Endothelial cell (in vitro differentiated cells): ENCODE measurements around the gene ATF4. TPM values are rescaled to one million over a fixed set of nuclear protein-coding genes. Genes with fewer than 3 reads are reported as not detected.

Source experiments
- DNase-seq: peaks from one replicate; pipeline ENCODE4 v3.0.0; 2021; ENCODE audit warnings: low spot score
- H3K27ac Mint-ChIP-seq: one replicate; pipeline ENCODE4 v1.8.0; 2021; ENCODE audit warnings: mixed read lengths, inconsistent platforms; ENCODE audit not compliant: unreplicated experiment
- H3K27me3 Mint-ChIP-seq: one replicate; pipeline ENCODE4 v1.8.0; 2021; ENCODE audit warnings: mild to moderate bottlenecking, moderate library complexity, mixed read lengths, inconsistent platforms; ENCODE audit not compliant: unreplicated experiment
- H3K36me3 Mint-ChIP-seq: one replicate; pipeline ENCODE4 v1.8.0; 2021; ENCODE audit warnings: mild to moderate bottlenecking, low read depth, mixed read lengths, inconsistent platforms; ENCODE audit not compliant: unreplicated experiment
- H3K4me1 Mint-ChIP-seq: one replicate; pipeline ENCODE4 v1.8.0; 2021; ENCODE audit warnings: mild to moderate bottlenecking, mixed read lengths, inconsistent platforms; ENCODE audit not compliant: unreplicated experiment
- H3K4me3 Mint-ChIP-seq: one replicate; pipeline ENCODE4 v1.8.0; 2021; ENCODE audit warnings: mild to moderate bottlenecking, mixed read lengths, inconsistent platforms; ENCODE audit not compliant: unreplicated experiment
- H3K9me3 Mint-ChIP-seq: one replicate; pipeline ENCODE4 v1.8.0; 2021; ENCODE audit warnings: mixed read lengths, inconsistent platforms; ENCODE audit not compliant: unreplicated experiment
- total RNA-seq: library from RNA; stranded (reverse); fragmentation: NEBNext Ultra II Directional; extraction: Animal tissue kit (Norgen Biotek cat#: 25700); gene quantifications from one replicate; pipeline ENCODE4 v1.2.1, GENCODE V29; 2021; ENCODE audit not compliant: unreplicated experiment
- TF ChIP-seq, protein P1 (sequence below): fragments of 200-600 bp; sonication (generic); IDR thresholded peaks from one replicate; pipeline ENCODE4 v1.5.0; 2021; ENCODE audit warnings: antibody characterized with exemption; ENCODE audit not compliant: unreplicated experiment

Gene ATF4
- total RNA-seq, 1 donor from 2014 or later = 312 TPM

DNA sequence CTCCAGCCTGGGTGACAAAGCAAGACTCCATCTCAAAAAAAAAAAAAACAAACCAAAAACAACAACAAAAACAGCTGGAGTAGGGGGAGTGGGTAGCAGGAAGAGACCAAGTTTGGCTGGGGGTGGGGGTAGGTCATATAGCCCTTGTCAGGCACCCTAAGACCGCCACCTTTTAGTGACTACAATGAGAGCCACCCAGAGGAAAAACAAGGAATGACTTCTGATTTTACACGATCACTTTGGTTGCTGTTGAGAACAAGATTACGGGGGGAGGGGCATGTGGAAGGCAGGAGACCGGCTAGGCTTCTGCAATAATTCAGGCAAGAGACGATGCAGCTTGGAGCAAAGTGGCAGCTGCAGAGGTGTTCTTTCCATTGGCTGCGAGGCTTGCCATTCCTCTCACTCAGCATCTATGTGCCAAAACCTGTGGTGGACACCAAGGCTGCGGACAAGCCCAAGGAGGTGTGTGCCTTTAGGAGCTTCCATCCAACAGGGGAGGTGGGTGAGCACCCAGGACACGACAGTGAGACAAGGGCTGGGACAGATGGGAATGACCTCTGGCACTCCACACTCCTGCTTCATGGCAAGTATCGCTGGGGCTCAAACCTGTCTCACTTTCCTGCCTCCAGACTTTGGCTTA lies 10.4 kb downstream of the ATF4 start:
- TF ChIP-seq, protein P1, sequence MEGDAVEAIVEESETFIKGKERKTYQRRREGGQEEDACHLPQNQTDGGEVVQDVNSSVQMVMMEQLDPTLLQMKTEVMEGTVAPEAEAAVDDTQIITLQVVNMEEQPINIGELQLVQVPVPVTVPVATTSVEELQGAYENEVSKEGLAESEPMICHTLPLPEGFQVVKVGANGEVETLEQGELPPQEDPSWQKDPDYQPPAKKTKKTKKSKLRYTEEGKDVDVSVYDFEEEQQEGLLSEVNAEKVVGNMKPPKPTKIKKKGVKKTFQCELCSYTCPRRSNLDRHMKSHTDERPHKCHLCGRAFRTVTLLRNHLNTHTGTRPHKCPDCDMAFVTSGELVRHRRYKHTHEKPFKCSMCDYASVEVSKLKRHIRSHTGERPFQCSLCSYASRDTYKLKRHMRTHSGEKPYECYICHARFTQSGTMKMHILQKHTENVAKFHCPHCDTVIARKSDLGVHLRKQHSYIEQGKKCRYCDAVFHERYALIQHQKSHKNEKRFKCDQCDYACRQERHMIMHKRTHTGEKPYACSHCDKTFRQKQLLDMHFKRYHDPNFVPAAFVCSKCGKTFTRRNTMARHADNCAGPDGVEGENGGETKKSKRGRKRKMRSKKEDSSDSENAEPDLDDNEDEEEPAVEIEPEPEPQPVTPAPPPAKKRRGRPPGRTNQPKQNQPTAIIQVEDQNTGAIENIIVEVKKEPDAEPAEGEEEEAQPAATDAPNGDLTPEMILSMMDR = peak; percentile 57
- H3K27me3 Mint-ChIP-seq = peaks cover 3% of the 10 kb centered on the region
- H3K27ac Mint-ChIP-seq = peak overlapping the region; percentile 57
- H3K36me3 Mint-ChIP-seq = peaks cover 14% of the 10 kb centered on the region
- H3K4me3 Mint-ChIP-seq = peak overlapping the region; percentile 91
- no peaks in the 10 kb centered on the region for H3K9me3 Mint-ChIP-seq
- H3K4me1 Mint-ChIP-seq = peaks cover 46% of the 10 kb centered on the region
- no peak for DNase-seq

DNA sequence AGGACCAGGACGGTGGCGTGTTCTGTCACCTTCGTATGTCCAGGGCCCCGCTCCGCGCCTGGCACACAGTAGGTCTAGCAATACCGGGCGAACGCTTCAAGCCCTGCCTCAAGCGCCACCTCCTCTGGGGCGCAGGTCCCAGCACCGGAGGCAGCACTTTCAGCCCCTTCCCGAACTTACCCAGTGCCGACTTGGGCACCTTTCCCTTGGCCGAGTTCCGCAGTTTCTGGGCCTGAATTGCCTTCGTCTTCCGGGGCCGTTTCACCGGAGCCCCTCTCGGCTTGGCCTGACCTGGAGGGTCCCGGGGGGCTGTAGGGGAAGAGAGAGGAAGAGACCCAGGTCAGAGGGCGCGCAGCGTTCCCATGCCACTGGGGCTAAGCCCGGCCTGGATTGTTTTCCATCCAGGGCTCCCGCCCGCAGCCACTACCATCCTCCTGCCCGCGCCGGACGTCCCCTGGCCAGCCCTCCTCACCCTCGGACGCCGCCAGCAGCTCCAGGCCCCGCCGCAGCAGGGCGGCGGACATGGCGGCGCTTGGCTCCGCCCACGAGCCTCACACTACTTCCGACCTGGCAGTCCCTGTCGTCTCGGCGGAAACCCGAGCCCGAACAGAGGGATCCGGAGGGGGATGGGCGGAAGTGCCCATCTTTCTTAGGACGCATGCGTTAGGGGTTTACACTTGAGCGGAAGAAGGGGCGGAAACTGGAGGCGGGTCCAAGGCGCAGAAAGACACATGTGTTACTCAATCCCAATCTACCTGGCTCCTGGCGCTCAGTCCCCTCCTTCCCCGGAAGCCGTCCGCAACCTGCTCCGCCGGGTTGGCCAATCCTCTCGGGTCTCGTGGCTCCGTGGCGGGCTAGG lies 12.1 kb downstream of the ATF4 start, which contains the start of gene RPS19BP1:
Gene RPS19BP1, minus strand, starts transcription at position 534 of the 859 bp plus-strand sequence. Its CDS starts 10 bp downstream, at position 524.
- Mint-ChIP-seq H3K4me3 (peak within 1 kb of the TSS; percentile 91), H3K9me3 (no peaks in the 10 kb centered on the region), H3K27ac (peak within 1 kb of the TSS; percentile 81), H3K36me3 (peaks cover 14% of the 10 kb centered on the region), H3K27me3 (peaks cover 3% of the 10 kb centered on the region), H3K4me1 (peaks cover 41% of the 10 kb centered on the region)
- DNase-seq = peak; percentile 90
- TF ChIP-seq, protein P1 = no peak

DNA sequence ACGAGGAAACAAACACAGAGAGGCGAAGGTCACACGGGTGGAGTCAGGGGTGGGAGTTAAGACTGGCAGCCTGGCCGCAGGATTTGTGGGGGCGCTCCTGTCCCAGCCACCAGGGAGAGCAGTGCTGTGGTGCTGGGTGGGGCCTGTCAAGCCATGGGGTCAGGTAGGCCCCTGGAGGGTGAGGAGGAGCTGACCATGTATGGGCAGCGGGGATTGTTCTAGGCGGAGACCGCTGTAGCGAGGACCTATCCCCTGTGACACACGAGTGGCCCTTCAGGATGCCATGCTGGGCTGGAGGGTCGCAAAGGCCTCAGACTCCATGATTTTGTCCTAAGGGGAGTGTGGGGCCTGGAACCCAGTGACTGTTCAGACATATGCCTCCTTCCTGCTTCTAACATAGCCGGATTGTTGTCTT lies 13.7 kb downstream of the ATF4 start:
- TF ChIP-seq, protein P1 = no peak
- DNase-seq = no peak
- H3K9me3 Mint-ChIP-seq = no peaks in the 10 kb centered on the region
- H3K27ac Mint-ChIP-seq = no peak overlapping the region
- peaks cover 31% of the 10 kb centered on the region for H3K4me1 Mint-ChIP-seq
- peaks cover 14% of the 10 kb centered on the region for H3K36me3 Mint-ChIP-seq
- peaks cover 3% of the 10 kb centered on the region for H3K27me3 Mint-ChIP-seq
- peak overlapping the region; percentile 59 for H3K4me3 Mint-ChIP-seq

DNA sequence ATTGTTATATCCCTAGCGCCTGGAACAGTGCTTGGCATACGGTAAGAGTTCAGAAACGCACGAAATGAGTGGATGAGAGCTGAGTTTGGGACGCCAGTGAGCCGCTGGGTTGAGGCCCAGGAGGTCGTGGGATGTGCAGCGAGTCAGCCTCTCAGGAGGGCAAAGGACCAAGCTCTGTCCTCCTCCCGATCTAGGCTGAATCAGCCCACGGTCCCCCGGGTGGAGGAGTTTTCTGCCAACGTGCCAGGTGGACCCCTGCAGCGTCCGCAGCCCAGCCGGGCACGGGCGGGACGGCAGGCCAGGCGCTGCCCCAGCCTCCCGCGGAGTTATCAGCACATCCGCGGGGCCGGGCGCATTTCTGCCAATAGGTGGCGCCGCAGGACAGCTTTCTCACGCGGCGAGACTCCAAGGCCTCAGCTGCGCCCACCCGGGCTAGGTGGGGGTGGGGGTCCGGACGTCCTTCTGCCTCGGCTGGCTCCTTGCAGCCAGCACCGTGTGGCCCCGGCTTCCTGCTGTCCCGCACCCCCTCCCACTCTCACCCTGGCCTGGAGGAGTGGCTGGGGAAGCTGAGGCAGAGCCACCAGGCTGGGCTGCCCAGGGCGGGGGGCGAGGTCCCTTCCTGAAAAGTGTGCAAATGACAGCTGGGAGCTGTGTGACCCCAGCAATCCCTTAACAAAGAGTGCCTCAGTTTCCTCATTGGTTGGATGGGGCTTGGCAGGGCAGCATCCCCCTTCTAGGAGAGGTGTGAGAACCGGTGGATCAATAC lies 14.4 kb downstream of the ATF4 start:
- peaks cover 3% of the 10 kb centered on the region for H3K27me3 Mint-ChIP-seq
- no peaks in the 10 kb centered on the region for H3K9me3 Mint-ChIP-seq
- H3K4me3 Mint-ChIP-seq = peak overlapping the region; percentile 59
- peaks cover 30% of the 10 kb centered on the region for H3K4me1 Mint-ChIP-seq
- H3K36me3 Mint-ChIP-seq = peaks cover 13% of the 10 kb centered on the region
- DNase-seq = peak; percentile 94
- TF ChIP-seq, protein P1 = peak; percentile 99
- peak overlapping the region; percentile 64 for H3K27ac Mint-ChIP-seq
